ENCODE results near the gene CAPN6.

Gene CAPN6

GRCh38 chrX:111260451-111260850 is 9.8 kb downstream of the CAPN6 start:
- H3K27me3 Mint-ChIP-seq = no peaks in the 10 kb centered on the region

GRCh38 chrX:111259559-111259958 is 10.7 kb downstream of the CAPN6 start:
- ATAC-seq (ENCODE audit: low read depth) (no peak), DNase-seq (ENCODE audit: low spot score in 2 of 2) (no peak)
- no peak overlapping the region for H3K27ac Mint-ChIP-seq

More at GRCh38 chrX:111260451-111260850, 9.8 kb downstream of the CAPN6 start:
- Mint-ChIP-seq H3K4me3 (no peak overlapping the region), H3K27ac (no peak overlapping the region), H3K36me3 (no peaks in the 10 kb centered on the region), H3K4me1 (no peaks in the 10 kb centered on the region), H3K9me3 (no peaks in the 10 kb centered on the region)
- ATAC-seq (ENCODE audit: low read depth) = no peak
- no peak for DNase-seq (ENCODE audit: low spot score in 2 of 2)

GRCh38 chrX:111257733-111258132 is 12.6 kb downstream of the CAPN6 start:
- Mint-ChIP-seq H3K9me3 (no peaks in the 10 kb centered on the region), H3K27me3 (no peaks in the 10 kb centered on the region), H3K27ac (no peak overlapping the region), H3K36me3 (no peaks in the 10 kb centered on the region), H3K4me1 (no peaks in the 10 kb centered on the region), H3K4me3 (no peak overlapping the region)
- DNase-seq (ENCODE audit: low spot score in 2 of 2) (no peak), ATAC-seq (ENCODE audit: low read depth) (no peak)

More at GRCh38 chrX:111259559-111259958, 10.7 kb downstream of the CAPN6 start:
- H3K4me3 Mint-ChIP-seq = no peak overlapping the region
- H3K9me3 Mint-ChIP-seq = no peaks in the 10 kb centered on the region
- H3K4me1 Mint-ChIP-seq = no peaks in the 10 kb centered on the region
- H3K36me3 Mint-ChIP-seq = no peaks in the 10 kb centered on the region
- H3K27me3 Mint-ChIP-seq = no peaks in the 10 kb centered on the region

GRCh38 chrX:111254896-111255693 is 15.2 kb downstream of the CAPN6 start:
- no peak overlapping the region for H3K27ac Mint-ChIP-seq
- H3K9me3 Mint-ChIP-seq = no peaks in the 10 kb centered on the region
- ATAC-seq (ENCODE audit: low read depth) (no peak), DNase-seq (ENCODE audit: low spot score in 2 of 2) (no peak)
- H3K4me3 Mint-ChIP-seq = no peak overlapping the region
- H3K27me3 Mint-ChIP-seq = no peaks in the 10 kb centered on the region
- H3K36me3 Mint-ChIP-seq = no peaks in the 10 kb centered on the region
- no peaks in the 10 kb centered on the region for H3K4me1 Mint-ChIP-seq

GRCh38 chrX:111244235-111244750 is 26.0 kb downstream of the CAPN6 start:
- DNase-seq (ENCODE audit: low spot score in 2 of 2) = no peak
- Mint-ChIP-seq H3K36me3 (no peaks in the 10 kb centered on the region), H3K4me3 (no peak overlapping the region), H3K9me3 (no peaks in the 10 kb centered on the region), H3K27ac (no peak overlapping the region), H3K4me1 (no peaks in the 10 kb centered on the region), H3K27me3 (no peaks in the 10 kb centered on the region)
- ATAC-seq (ENCODE audit: low read depth) = no peak

GRCh38 chrX:111216293-111216801 is 53.9 kb downstream of the CAPN6 start:
- ATAC-seq (ENCODE audit: low read depth) (no peak), DNase-seq (ENCODE audit: low spot score in 2 of 2) (no peak)
- no peaks in the 10 kb centered on the region for H3K9me3 Mint-ChIP-seq
- H3K27ac Mint-ChIP-seq = no peak overlapping the region
- H3K27me3 Mint-ChIP-seq = no peaks in the 10 kb centered on the region
- no peak overlapping the region for H3K4me3 Mint-ChIP-seq
- H3K4me1 Mint-ChIP-seq = no peaks in the 10 kb centered on the region
- H3K36me3 Mint-ChIP-seq = no peaks in the 10 kb centered on the region

- H3K9me3 Mint-ChIP-seq = no peaks in the 10 kb centered on the region
- no peak overlapping the region for H3K27ac Mint-ChIP-seq
- ATAC-seq (ENCODE audit: low read depth) (no peak), DNase-seq (ENCODE audit: low spot score in 2 of 2) (no peak)
- H3K27me3 Mint-ChIP-seq = peaks cover 2% of the 10 kb centered on the region
- H3K4me3 Mint-ChIP-seq = no peak overlapping the region
- no peaks in the 10 kb centered on the region for H3K36me3 Mint-ChIP-seq
- H3K4me1 Mint-ChIP-seq = no peaks in the 10 kb centered on the region
These were observed 62.4 kb downstream of the CAPN6 start for GRCh38 chrX:111207851-111208250.

- ATAC-seq (ENCODE audit: low read depth) = no peak
- Mint-ChIP-seq H3K27ac (no peak overlapping the region), H3K27me3 (no peaks in the 10 kb centered on the region), H3K4me1 (no peaks in the 10 kb centered on the region), H3K9me3 (no peaks in the 10 kb centered on the region), H3K4me3 (no peak overlapping the region), H3K36me3 (no peaks in the 10 kb centered on the region)
- no peak for DNase-seq (ENCODE audit: low spot score in 2 of 2)
These were observed 70.0 kb downstream of the CAPN6 start for GRCh38 chrX:111200327-111200726.

- ATAC-seq (ENCODE audit: low read depth) (no peak), DNase-seq (ENCODE audit: low spot score in 2 of 2) (no peak)
- H3K36me3 Mint-ChIP-seq = no peaks in the 10 kb centered on the region
- H3K27me3 Mint-ChIP-seq = no peaks in the 10 kb centered on the region
- H3K4me3 Mint-ChIP-seq = no peak overlapping the region
- no peaks in the 10 kb centered on the region for H3K4me1 Mint-ChIP-seq
- no peak overlapping the region for H3K27ac Mint-ChIP-seq
- H3K9me3 Mint-ChIP-seq = no peaks in the 10 kb centered on the region
These were observed 70.8 kb downstream of the CAPN6 start for GRCh38 chrX:111199505-111199904.
